B cell (primary cell): Measurements from ENCODE around the gene CAMTA1. TPM values are rescaled to one million over a fixed set of nuclear protein-coding genes. Genes with fewer than 3 reads are reported as not detected.

Experiments
- ATAC-seq: fragments of 200-7000 bp; cut with Tn5 transposase; one replicate; pipeline ENCODE4 v1.10.0; 2021; ENCODE audit warnings: low read depth, mild to moderate bottlenecking, moderate number of reproducible peaks, moderate library complexity
- CTCF ChIA-PET: fragments of 350-600 bp; sonication (Branson Sonifier 250); formaldehyde crosslinking; loops from one replicate; lab custom pipeline; 2021; ENCODE audit warnings: antibody characterized with exemption, inconsistent platforms; lab: Charles Lee
- POLR2A ChIA-PET: fragments of 350-600 bp; sonication (Branson Sonifier 250); formaldehyde crosslinking; loops from one replicate; lab custom pipeline; 2021; ENCODE audit warnings: antibody characterized with exemption; lab: Charles Lee
- DNase-seq: peaks from one replicate; pipeline ENCODE4 v3.0.0; 2013
- H2AFZ ChIP-seq: 2 replicates; pipeline ENCODE4 v1.6.1; 2012; ENCODE audit warnings: mild to moderate bottlenecking, low read depth, low read length; ENCODE audit not compliant: insufficient read depth, poor library complexity, severe bottlenecking
- H3K27ac ChIP-seq, 2 donors: 1 replicate in 1 of 2; 2 replicates in 1 of 2; pipeline ENCODE4 v1.5.1; 2012 to 2013; ENCODE audit warnings: low read length in 2 of 2, mild to moderate bottlenecking in 2 of 2, moderate library complexity in 1 of 2
- H3K27me3 ChIP-seq, 4 experiments: fragments of 200-600 bp in 1 of 4; sonication (generic) in 1 of 4; replicated peaks in 1 of 4; 1 replicate in 2 of 4; 2 replicates in 2 of 4; pipeline versions ENCODE4 v1.6.1 to v1.7.0; 2013 to 2016; ENCODE audit warnings: low read length in 3 of 4, mild to moderate bottlenecking in 2 of 4, mixed read lengths in 1 of 4, moderate library complexity in 1 of 4; ENCODE audit not compliant: insufficient read depth in 4 of 4, control insufficient read depth in 3 of 4; ENCODE audit errors: control extremely low read depth in 1 of 4
- H3K36me3 ChIP-seq, 2 experiments: replicated peaks in 1 of 2; 1 replicate in 1 of 2; 2 replicates in 1 of 2; pipeline versions ENCODE4 v1.6.1 to v1.7.1; 2013; ENCODE audit warnings: low read length in 1 of 2; ENCODE audit not compliant: insufficient read depth in 2 of 2, control insufficient read depth in 1 of 2; ENCODE audit errors: control extremely low read depth in 1 of 2, extremely low read depth in 1 of 2
- H3K4me1 ChIP-seq, 2 donors: fragments of 200-600 bp in 1 of 2; sonication (generic) in 1 of 2; 1 replicate in 1 of 2; 2 replicates in 1 of 2; pipeline versions ENCODE4 v1.5.1 to v1.6.1; 2013 to 2017; ENCODE audit warnings: low read length in 2 of 2; ENCODE audit not compliant: control insufficient read depth in 2 of 2, insufficient read depth in 2 of 2
- H3K4me2 ChIP-seq: replicated peaks from 2 replicates; pipeline ENCODE3; 2012; ENCODE audit warnings: mild to moderate bottlenecking, low read depth, low read length; ENCODE audit not compliant: poor library complexity, severe bottlenecking
- H3K4me3 ChIP-seq, 5 experiments: fragments of 200-600 bp in 1 of 5; sonication (generic) in 1 of 5; 1 replicate in 3 of 5; 2 replicates in 2 of 5; pipeline versions ENCODE4 v1.5.1 to v1.7.0; 2011 to 2016; ENCODE audit warnings: low read length in 4 of 5, mild to moderate bottlenecking in 4 of 5, low read depth in 2 of 5, control low read depth in 1 of 5, moderate library complexity in 1 of 5; ENCODE audit not compliant: insufficient read depth in 1 of 5; ENCODE audit errors: control extremely low read depth in 1 of 5, extremely low read depth in 1 of 5
- H3K79me2 ChIP-seq: fragments of 200-600 bp; sonication (generic); one replicate; pipeline ENCODE4 v1.6.0; 2016; ENCODE audit warnings: low read length; ENCODE audit not compliant: control insufficient read depth, insufficient read depth
- H3K9ac ChIP-seq: fragments of 200-600 bp; sonication (generic); 2 replicates; pipeline ENCODE4 v1.6.1; 2017; ENCODE audit warnings: mild to moderate bottlenecking, low read length, moderate library complexity
- H3K9me3 ChIP-seq, 3 donors: one replicate each; pipeline versions ENCODE4 v1.6.1 to v1.7.1; 2013; ENCODE audit warnings: low read length in 2 of 3; ENCODE audit not compliant: control insufficient read depth in 2 of 3, insufficient read depth in 1 of 3; ENCODE audit errors: control extremely low read depth in 1 of 3
- H4K20me1 ChIP-seq: 2 replicates; pipeline ENCODE4 v1.6.0; 2012; ENCODE audit warnings: mild to moderate bottlenecking, low read length; ENCODE audit not compliant: insufficient read depth, control insufficient read depth, poor library complexity, severe bottlenecking
- H3K27ac Mint-ChIP-seq: one replicate; pipeline ENCODE4 v1.8.0; 2021; ENCODE audit warnings: mixed read lengths
- H3K27me3 Mint-ChIP-seq: one replicate; pipeline ENCODE4 v1.8.0; 2021; ENCODE audit warnings: mixed read lengths
- H3K4me1 Mint-ChIP-seq: one replicate; pipeline ENCODE4 v1.8.0; 2021; ENCODE audit warnings: mixed read lengths
- H3K4me3 Mint-ChIP-seq: one replicate; pipeline ENCODE4 v1.8.0; 2021; ENCODE audit warnings: mixed read lengths
- H3K9me3 Mint-ChIP-seq: one replicate; pipeline ENCODE4 v1.8.0; 2022; ENCODE audit warnings: mixed read lengths; ENCODE audit not compliant: insufficient read depth
- EZH2 ChIP-seq: IDR thresholded peaks from 2 replicates; pipeline ENCODE4 v1.6.1; 2012; ENCODE audit warnings: borderline replicate concordance, low read depth, mild to moderate bottlenecking, moderate library complexity, low read length; ENCODE audit not compliant: insufficient read depth, poor library complexity, severe bottlenecking
- WGBS: methylation state at CpG from one replicate; pipeline ENCODE4 v1.1.5; 2013; ENCODE audit warnings: missing lambda C conversion rate; ENCODE audit not compliant: insufficient coverage; 5-methylcytosine and 5-hydroxymethylcytosine counted together
- intact Hi-C: fragments of 100-400 bp; cut with micrococcal nuclease; formaldehyde crosslinking; loops from one replicate; pipeline ENCODE4 v1.10.0; 2022
- polyA plus RNA-seq: library from polyadenylated mRNA; depleted of rRNA; stranded (reverse); fragments of >200 nt; gene quantifications from 2 replicates; pipeline ENCODE4 v1.2.3, GENCODE V29; 2012
- total RNA-seq, 2 donors: library from RNA; stranded (reverse); fragments of 120-200 nt in 1 of 2; gene quantifications; 1 replicate in 1 of 2; 2 replicates in 1 of 2; pipeline versions ENCODE4 v1.2.3 to v1.2.4, GENCODE V29; 2013 to 2022
- TF ChIP-seq, protein P1 (sequence below): fragments of 200-600 bp; IDR thresholded peaks from one replicate; pipeline ENCODE4 v1.8.0; 2022; ENCODE audit warnings: antibody characterized with exemption, mild to moderate bottlenecking

Gene CAMTA1
- total and polyA plus RNA-seq, 2 donors (not counting 1 experiment from before 2014, with no cell fraction given), result 42.2 to 45.7 TPM

DNA sequence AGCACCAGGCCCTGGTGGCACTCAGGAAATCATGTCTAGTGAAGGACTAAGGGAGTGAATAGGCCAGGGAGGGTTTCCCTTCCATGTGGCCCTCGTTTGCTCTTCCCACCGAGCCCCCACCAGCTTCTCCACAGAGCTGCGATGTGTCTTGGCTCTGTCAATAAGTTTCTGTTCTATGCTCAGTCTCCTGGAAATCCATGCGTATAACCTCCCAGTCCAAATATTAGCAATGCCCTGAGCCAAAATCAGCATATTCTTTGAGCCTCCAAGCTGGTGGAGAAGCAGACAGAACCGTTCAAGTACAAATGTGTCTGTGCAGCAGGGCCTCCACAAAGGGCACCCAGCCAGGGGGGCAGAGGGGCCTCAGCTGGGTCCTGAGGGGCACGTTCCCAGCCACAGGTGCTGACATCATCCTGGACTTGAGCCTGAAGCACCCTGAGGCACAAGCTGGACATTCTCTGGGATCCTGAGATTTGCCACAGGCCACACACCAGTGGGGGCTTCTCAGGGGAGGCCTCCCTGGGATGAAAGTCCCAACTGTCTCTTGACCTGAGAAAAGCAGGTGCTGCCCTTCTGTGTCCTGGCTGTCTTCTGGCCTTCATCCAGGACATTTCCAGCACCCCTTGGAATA is 635.3 kb downstream of the CAMTA1 start:
- 88% methylated on average over 6 of the region's 6 CpGs for WGBS
- Mint-ChIP-seq H3K4me1 (no peaks in the 10 kb centered on the region), H3K9me3 (peaks cover 5% of the 10 kb centered on the region), H3K27ac (no peak overlapping the region), H3K27me3 (peaks cover 6% of the 10 kb centered on the region), H3K4me3 (no peak overlapping the region)
- H2AFZ ChIP-seq, result no peak overlapping the region
- H3K9me3 ChIP-seq, result peaks cover 0 to 24% (median 0%) of the 10 kb centered on the region in 3 donors
- no peaks in the 10 kb centered on the region for H4K20me1 ChIP-seq
- no peak overlapping the region for H3K9ac ChIP-seq
- no peak overlapping the region for H3K4me2 ChIP-seq
- no peaks in the 10 kb centered on the region for H3K79me2 ChIP-seq
- POLR2A ChIA-PET, result no interaction called here
- no peak for TF ChIP-seq EZH2
- TF ChIP-seq, protein P1, sequence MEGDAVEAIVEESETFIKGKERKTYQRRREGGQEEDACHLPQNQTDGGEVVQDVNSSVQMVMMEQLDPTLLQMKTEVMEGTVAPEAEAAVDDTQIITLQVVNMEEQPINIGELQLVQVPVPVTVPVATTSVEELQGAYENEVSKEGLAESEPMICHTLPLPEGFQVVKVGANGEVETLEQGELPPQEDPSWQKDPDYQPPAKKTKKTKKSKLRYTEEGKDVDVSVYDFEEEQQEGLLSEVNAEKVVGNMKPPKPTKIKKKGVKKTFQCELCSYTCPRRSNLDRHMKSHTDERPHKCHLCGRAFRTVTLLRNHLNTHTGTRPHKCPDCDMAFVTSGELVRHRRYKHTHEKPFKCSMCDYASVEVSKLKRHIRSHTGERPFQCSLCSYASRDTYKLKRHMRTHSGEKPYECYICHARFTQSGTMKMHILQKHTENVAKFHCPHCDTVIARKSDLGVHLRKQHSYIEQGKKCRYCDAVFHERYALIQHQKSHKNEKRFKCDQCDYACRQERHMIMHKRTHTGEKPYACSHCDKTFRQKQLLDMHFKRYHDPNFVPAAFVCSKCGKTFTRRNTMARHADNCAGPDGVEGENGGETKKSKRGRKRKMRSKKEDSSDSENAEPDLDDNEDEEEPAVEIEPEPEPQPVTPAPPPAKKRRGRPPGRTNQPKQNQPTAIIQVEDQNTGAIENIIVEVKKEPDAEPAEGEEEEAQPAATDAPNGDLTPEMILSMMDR, result no peak
- H3K4me3 ChIP-seq, result no peak overlapping the region
- H3K27me3 ChIP-seq, result no peaks in the 10 kb centered on the region
- no peaks in the 10 kb centered on the region for H3K36me3 ChIP-seq
- no peak overlapping the region for H3K27ac ChIP-seq
- ATAC-seq (no peak), DNase-seq (no peak)
- intact Hi-C loops, result no loop called here
- CTCF ChIA-PET, result no interaction called here
- H3K4me1 ChIP-seq, result no peaks in the 10 kb centered on the region

DNA sequence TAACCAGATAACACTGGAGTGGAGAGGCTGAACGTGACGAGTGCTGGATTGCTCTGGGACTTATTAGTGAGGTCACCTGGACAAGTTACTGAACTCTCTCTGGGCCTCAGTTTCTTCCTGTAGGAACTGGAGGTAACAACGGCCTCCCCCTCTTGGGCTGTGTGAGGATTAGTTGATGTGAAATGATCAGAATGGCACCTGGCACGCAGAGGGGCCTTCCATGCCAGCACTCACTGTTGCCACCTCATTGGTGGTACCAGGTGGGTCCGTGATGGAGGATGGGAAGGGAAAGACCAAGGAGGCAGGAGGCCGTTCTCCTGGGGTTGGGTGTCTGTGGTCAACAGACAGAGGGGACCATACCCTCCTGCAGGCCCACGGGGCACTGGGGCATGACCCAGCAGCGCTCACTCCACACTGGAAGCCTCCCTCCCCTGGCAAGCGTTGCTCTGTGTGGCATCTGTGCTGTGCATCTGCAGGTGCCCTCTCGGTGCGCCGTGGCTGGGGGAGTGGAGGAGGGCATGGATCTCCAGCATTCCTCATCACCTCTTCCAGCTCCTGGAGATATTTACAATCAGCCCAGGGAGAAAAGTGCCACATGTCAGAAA is 636.3 kb downstream of the CAMTA1 start:
- ATAC-seq (no peak), DNase-seq (no peak)
- no peak overlapping the region for H2AFZ ChIP-seq
- no peaks in the 10 kb centered on the region for H3K79me2 ChIP-seq
- WGBS, result 87% methylated on average over 4 of the region's 12 CpGs
- ChIA-PET CTCF (no interaction called here), POLR2A (no interaction called here)
- H3K27ac Mint-ChIP-seq, result no peak overlapping the region
- H3K9me3 Mint-ChIP-seq, result peaks cover 5% of the 10 kb centered on the region
- peaks cover 6% of the 10 kb centered on the region for H3K27me3 Mint-ChIP-seq
- H3K27me3 ChIP-seq, result no peaks in the 10 kb centered on the region
- no peak overlapping the region for H3K4me3 ChIP-seq
- intact Hi-C loops, result no loop called here
- H4K20me1 ChIP-seq, result no peaks in the 10 kb centered on the region
- no peak overlapping the region for H3K9ac ChIP-seq
- H3K4me3 Mint-ChIP-seq, result no peak overlapping the region
- no peaks in the 10 kb centered on the region for H3K36me3 ChIP-seq
- no peak for TF ChIP-seq EZH2
- TF ChIP-seq, protein P1, result no peak
- no peaks in the 10 kb centered on the region for H3K4me1 ChIP-seq
- H3K4me2 ChIP-seq, result no peak overlapping the region
- no peaks in the 10 kb centered on the region for H3K4me1 Mint-ChIP-seq
- no peak overlapping the region for H3K27ac ChIP-seq
- peaks cover 0 to 24% (median 0%) of the 10 kb centered on the region in 3 donors for H3K9me3 ChIP-seq
